K562 (cell line): Measurements from ENCODE around the gene TMC6.

Source experiments
- FOXJ3 ChIP-seq: sonication (generic); formaldehyde crosslinking; IDR thresholded peaks from 2 replicates; pipeline ENCODE4 v1.4.0; 2020; ENCODE audit warnings: mild to moderate bottlenecking, missing genetic modification reagents
- MTF1 ChIP-seq: fragments of 250-450 bp; sonication (Bioruptor Pico); IDR thresholded peaks from 2 replicates; pipeline ENCODE4 v1.9.0; 2021; ENCODE audit warnings: moderate library complexity, mild to moderate bottlenecking, inconsistent platforms, borderline replicate concordance
- SIN3A ChIP-seq, 2 experiments: fragments of 150-350 bp in 1 of 2; IDR thresholded peaks; 2 replicates each; pipeline ENCODE4 v1.6.1; 2011 to 2016; ENCODE audit warnings: borderline replicate concordance in 2 of 2, low read depth in 2 of 2, low read length in 2 of 2, mild to moderate bottlenecking in 2 of 2, moderate library complexity in 2 of 2; ENCODE audit not compliant: control insufficient read depth in 1 of 2
- ZC3H4 ChIP-seq: sonication (generic); formaldehyde crosslinking; IDR thresholded peaks from 2 replicates; pipeline ENCODE4 v1.9.0; 2021; ENCODE audit warnings: missing genetic modification reagents, borderline replicate concordance

- TF ChIP-seq ZC3H4 (CRISPR knock-in tag), result no peak
- no peak for TF ChIP-seq MTF1 (CRISPR knock-in tag)
- TF ChIP-seq SIN3A (IDR thresholded peaks at IDR 0.05; ENCODE audit: borderline replicate concordance in 2 of 2, control insufficient read depth in 1 of 2, low read depth in 2 of 2, low read length in 2 of 2), result no peak
- no peak for TF ChIP-seq FOXJ3
Measured at GRCh38 chr17:78120971-78121800, 7.4 kb downstream of the TMC6 start.
